NCI-H1417 (cell line): Measurements from ENCODE around the gene SLC4A8.

Source experiments
- DNase-seq, 3 experiments: peaks; one replicate each; lab custom pipeline; 2025; lab: John Stamatoyannopoulos, UW

SLC4A8 gene

GRCh38 chr12:51395283-51396230, 29.1 kb upstream of the SLC4A8 start:
- peak in 1 of 3 experiments; percentile 13 for DNase-seq

- no peak for DNase-seq
These were observed 27.0 kb upstream of the SLC4A8 start for GRCh38 chr12:51397670-51398069.

GRCh38 chr12:51399891-51400290, 24.7 kb upstream of the SLC4A8 start:
- no peak for DNase-seq

GRCh38 chr12:51401020-51401419, 23.6 kb upstream of the SLC4A8 start:
- no peak for DNase-seq

GRCh38 chr12:51401486-51401885, 23.1 kb upstream of the SLC4A8 start:
- no peak for DNase-seq

- DNase-seq, result no peak
These were observed 22.7 kb upstream of the SLC4A8 start for GRCh38 chr12:51401900-51402299.

- no peak for DNase-seq
These were observed 21.5 kb upstream of the SLC4A8 start for GRCh38 chr12:51403159-51403558.

GRCh38 chr12:51403681-51404136, 20.9 kb upstream of the SLC4A8 start:
- no peak for DNase-seq

- no peak for DNase-seq
These were observed 20.0 kb upstream of the SLC4A8 start for GRCh38 chr12:51404627-51405026.

- DNase-seq, result peak in 1 of 3 experiments; percentile 43
These were observed 18.8 kb upstream of the SLC4A8 start for GRCh38 chr12:51405801-51406207.

- DNase-seq, result no peak
These were observed 18.3 kb upstream of the SLC4A8 start for GRCh38 chr12:51406290-51406689.

GRCh38 chr12:51406859-51407258, 17.8 kb upstream of the SLC4A8 start:
- DNase-seq, result no peak

- DNase-seq, result no peak
These were observed 17.0 kb upstream of the SLC4A8 start for GRCh38 chr12:51407604-51408003.

GRCh38 chr12:51409846-51410245, 14.8 kb upstream of the SLC4A8 start:
- DNase-seq, result no peak

- DNase-seq, result no peak
These were observed 11.5 kb upstream of the SLC4A8 start for GRCh38 chr12:51413149-51413548.

- DNase-seq, result no peak
These were observed 10.8 kb upstream of the SLC4A8 start for GRCh38 chr12:51413791-51414190.

- DNase-seq, result peak in 2 of 3 experiments; percentile 19 to 71
These were observed 8.7 kb upstream of the SLC4A8 start for GRCh38 chr12:51415931-51416330.

GRCh38 chr12:51417826-51418225, 6.8 kb upstream of the SLC4A8 start:
- DNase-seq, result no peak

GRCh38 chr12:51419425-51420193, 5.0 kb upstream of the SLC4A8 start:
- DNase-seq, result peak; percentile 35 to 94 (median 79)

- peak; percentile 69 to 91 (median 83) for DNase-seq
These were observed 3.3 kb upstream of the SLC4A8 start for GRCh38 chr12:51421266-51421884.

GRCh38 chr12:51424094-51424661, 453 bp upstream of the SLC4A8 start:
- no peak for DNase-seq

- DNase-seq, result no peak
These were observed 3.6 kb downstream of the SLC4A8 start for GRCh38 chr12:51428256-51428655.
